RPMI8226 (cell line): ENCODE measurements around the gene AKT1.
A peak's percentile ranks its signal among the peaks of the same experiment; 100 is the strongest.
"Not testable (repeated sequence)": the region's sequence is repeated elsewhere in the genome, so short reads cannot be mapped to it uniquely, and the experiment has no call there.

Experiments used
- DNase-seq: peaks from one replicate; pipeline ENCODE4 v3.0.0-alpha.2; 2015

The AKT1 gene

DNA sequence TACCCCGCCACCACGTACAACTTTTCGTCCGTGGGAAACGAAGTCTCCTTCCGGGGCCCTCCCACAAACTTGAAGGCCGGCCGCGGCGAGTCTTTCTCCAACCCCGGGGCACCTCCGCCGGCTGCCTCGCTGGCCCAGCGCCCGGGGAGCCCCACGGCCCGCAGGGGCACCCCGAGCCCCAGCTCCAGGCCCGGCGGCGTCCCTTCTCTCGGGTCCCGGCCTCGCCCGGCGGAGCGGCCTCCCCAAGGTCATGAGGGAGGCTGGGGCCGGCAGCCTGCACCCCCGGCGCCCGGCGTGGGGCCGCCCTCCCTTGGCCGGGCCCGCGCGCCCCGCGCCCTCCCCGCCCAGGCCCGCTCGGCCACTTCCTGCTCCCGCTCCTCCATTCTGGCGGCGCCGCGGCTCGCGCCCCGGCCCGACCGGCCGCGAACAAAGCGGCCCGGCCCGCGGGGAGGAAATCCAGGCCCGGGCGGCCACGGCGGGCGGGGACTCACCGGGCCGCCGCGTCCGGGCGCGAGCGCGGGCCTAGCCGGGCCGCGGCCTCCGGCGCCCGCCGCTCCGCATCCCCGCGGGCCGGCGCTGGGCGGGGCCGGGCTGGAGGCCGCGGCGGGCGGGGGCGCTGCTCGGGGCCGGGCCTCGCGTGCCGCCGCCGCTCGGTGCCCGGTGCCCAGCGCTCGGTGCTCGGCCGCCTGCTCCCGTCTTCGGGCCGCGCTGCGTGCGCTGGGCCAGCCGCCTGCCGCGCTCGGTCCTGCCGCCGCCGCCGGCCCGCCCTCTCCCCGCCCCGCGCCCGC, at the start of gene AKT1:
AKT1 (minus strand) TSS at position 756 of the 788 bp plus-strand sequence. CDS start 3,105 bp downstream, outside the sequence.
- DNase-seq: peak; percentile 35

DNA sequence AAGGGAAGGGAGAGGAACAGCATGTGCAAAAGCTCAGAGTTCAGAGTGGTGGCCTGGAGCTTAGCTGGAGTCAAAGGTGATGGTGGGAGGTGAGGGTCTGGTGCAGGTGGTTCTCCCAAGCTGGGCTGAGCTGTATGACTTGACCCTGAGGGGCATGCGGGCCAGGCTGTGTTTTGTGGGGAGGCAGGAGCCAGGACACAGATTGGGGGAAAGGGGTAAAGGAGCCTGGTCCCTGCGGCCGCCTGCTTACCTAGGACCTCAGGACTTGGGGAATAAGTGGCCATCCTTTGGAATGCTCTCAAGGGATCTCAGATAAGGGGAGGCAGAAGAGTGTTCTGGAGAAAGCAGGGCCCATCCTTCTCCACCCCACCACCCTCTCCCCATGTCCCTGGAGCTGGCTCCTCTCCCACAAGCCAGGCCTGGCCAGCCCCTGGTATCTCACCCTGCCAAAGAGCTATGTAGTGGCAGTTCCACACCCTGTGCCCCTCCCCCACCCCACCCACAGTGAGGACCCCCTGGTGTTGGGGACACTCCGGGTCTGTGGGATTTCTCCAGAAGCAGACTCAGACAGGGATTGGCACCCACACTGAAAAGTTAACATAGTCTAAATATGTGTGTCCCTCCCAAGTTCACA, 49.6 kb upstream of the AKT1 start:
- DNase-seq: no peak

DNA sequence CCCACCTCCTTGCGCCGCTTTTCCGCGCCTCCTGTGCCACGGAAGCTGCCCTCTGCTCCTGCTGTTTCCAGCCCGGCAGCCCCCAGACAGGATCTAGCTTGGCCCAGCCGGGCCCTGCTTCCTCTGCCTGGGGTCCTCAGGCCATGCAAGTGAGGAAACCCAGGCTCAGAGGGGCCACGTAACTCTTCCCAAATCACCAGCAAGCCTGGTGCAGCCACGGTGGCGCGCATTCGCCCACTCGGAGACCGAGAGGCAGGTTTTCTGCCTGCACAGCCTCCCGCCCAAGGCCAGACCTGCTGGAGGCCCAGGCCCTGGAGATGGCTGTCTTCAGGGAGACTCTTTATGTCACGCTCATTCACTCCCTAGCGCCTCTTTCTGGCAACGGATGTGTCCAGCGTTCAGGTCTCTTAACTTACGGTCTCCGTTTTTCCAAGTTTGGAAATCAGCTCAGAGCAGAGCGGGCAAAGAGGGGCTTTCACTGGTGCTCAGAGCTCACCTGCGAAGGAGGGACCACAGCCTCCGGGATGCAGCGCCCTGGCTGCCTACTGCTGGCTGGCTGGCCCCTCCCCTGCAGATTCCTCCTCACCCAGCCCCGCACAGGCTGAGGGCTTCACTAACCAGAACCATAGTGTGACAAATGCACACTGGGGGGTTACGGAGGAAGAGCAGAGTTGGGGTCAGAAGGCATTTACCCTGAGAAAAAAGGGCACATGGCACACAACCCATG, 48.9 kb upstream of the AKT1 start:
- no peak for DNase-seq

DNA sequence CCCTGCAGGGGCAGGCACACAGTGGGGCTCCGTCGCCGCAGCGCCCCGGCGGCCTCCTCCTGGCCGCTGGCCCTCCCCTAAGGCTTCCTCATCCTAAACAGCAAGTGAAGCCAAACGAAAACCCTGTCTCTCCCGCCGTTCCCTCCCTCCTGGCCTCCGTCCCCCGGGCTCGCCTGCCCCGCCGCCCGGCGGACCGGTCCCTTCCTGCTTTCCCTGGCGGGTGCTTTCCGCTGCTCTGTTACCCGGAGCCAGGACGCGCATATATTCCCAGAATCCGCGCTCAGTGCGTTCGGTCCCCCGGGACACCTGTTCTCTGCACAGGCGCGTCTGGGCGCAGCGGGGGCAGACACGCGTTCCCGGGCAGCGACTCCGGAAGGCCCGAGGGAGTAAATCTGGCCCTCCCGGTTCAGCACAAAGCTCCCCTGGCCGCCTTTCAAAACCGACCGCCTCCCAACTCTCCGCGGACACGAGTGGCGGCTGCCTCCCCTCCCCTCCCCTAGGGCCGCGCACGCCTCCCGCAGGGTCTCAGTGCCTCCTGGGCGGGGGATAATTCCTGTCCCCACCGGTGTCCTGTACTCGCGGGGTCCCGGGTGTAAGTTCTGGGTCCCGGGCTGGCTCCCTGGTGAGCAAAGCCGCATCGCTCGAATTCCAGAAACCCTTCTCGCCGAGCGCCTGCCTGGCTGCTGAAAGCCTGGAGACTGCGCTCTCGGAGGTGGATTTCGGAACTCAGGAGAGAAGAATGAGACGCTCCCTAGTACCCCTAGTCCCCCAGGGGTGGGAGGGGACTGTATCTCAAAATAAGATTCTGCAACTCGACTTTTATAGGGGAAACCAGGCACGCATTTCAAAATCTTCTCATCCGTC, 48.1 kb upstream of the AKT1 start:
- no peak for DNase-seq

DNA sequence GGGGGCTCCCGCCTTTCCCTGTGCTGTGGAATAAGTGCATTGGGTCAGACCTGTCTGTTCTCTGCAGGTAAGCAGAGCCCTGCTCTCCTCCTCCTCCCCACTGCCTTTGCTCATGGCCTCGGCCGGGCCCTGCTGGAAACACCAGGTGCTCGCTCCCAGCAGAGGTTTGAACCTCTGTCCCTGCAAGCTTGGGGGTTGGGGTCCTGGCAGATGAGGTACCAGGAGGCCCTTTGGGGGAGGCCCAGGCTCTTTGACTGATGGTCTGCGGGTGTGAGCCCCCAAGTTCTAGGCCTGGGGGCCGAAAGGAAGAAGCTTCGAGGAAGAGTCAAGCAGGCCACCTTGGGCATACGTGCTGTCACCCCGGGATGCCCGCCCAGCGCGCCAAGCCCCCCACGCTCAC, 47.5 kb upstream of the AKT1 start:
- DNase-seq: no peak

DNA sequence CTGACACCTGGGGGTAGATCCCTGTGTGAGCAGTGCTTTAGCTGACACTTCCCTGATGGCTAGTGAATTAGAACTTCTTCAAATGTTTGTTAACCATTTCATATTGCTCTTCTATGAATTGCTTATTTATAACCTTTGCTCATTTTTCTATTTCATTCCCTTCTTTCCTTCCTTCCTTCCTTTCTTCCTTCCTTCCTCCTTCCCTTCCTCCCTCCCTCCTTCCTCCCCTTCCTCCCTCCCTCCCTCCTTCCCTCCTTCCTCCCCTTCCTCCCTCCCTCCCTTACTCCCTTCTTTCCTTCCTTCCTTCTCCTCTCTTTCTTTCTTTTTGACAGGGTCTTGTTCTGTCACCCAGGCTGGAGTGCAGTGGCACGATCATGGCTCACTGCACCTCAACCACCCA, 46.2 kb upstream of the AKT1 start:
- no peak for DNase-seq

DNA sequence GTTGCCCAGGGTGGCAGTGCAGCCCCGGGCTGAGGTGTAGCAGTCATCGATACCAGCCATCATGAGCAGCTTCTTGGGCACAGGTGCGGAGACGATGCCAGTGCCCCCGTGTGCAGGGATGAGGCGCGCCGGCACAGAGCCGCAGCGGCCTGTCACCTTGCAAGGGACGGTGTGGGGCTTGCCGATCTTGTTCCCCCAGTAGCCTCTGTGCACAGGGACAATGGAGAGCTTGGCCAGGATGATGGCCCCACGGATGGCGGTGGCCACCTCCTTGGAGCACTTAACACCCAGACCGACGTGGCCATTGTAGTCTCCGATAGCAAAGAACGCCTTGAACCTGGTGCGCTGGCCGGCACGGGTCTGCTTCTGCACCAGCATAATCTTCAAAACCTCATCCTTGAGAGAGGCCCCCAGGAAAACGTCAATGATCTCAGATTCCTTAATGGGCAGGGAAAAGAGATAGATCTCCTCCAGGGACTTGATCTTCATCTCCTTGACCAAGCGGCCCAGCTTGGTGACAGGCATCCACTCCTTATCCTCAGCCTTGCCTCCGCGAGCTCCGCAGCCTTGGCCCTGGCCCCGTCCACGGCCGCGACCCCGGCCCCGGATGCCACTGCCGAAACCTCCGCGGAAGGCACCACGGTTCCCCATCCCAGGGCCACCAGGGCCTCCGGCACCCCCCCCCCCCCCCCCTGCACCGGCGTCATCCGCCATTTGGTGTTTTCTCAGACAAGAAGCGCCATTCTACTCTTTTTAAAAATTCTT, 40.8 kb upstream of the AKT1 start:
- DNase-seq: not testable (repeated sequence)

DNA sequence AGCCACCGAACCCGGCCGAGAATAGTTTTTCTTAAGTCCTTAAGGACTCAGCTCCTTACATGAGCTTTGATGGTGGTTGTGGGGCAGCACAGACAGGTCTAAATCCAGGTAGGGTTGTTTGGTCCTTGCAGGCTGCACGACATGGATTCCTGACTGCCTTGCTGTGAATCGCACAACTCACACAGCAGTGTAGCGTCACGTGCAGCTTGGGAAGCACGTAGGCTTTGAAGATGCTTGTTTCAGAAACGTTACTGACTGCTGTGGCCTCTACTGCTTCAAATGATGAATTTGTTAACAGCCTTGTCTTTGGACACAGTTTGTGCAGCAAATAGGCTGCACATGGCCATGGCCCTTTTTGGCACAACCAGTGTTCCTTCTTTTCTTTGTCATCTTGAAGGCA, 35.2 kb upstream of the AKT1 start:
- no peak for DNase-seq

DNA sequence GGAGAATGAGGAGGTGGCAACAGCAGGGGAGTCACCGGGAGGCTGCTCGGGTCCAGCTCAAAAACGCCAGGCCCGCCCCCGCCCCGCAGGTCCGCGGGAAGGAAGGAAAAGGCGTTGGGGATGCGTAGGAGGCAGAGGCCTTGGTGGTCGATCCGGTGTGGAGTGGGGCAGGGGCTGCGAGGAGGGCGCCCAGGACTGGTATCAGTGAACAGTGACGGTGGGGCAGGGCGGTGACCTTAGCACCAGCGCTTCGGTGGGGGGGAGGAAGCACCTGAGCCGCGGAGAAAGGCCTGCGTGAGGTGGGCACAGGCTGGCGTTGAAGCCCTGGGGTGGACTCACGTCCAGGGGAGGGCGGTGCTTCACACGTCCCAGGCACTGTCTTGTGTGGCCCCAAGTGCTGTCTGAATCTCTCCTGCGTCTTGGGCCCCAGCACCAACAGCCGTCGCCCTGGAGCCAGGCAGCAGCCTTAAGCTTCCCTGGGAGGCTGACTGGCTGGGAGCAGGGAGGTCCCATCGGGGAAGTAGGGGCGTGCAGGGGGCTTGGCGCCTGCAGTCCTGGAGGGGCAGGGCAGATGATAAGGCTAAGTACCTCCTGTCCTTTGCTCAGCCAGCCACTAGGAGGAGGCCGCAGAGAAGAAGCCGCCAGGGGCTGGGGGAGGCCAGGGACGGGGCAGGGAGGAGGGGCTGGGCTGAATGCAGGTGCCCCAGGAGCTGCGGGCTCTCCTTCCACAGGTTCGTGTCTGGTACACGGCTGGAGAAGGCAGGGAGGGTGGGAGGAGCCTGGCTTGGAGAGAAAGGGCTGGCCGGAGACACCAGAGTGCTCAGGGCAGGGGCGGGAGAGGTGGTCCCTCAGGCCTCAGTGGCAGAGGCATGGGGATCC, 31.9 kb upstream of the AKT1 start:
- peak; percentile 65 for DNase-seq

DNA sequence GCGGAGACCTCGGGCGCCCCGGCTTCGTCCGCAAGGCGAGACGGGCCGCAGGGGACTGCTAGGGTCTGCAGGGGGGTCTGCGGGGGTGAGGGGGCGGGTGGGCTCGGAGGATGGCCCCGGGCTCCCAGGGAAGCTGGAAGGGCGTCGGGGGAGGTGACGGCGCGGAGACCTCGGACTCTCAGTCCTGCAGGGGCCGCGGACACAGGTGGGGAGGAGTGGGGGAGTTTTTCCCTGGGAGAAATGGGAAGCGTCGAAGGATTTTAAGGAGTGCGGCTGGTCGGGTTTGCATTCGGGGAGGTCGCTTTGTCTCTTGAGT, 31.3 kb upstream of the AKT1 start:
- no peak for DNase-seq

DNA sequence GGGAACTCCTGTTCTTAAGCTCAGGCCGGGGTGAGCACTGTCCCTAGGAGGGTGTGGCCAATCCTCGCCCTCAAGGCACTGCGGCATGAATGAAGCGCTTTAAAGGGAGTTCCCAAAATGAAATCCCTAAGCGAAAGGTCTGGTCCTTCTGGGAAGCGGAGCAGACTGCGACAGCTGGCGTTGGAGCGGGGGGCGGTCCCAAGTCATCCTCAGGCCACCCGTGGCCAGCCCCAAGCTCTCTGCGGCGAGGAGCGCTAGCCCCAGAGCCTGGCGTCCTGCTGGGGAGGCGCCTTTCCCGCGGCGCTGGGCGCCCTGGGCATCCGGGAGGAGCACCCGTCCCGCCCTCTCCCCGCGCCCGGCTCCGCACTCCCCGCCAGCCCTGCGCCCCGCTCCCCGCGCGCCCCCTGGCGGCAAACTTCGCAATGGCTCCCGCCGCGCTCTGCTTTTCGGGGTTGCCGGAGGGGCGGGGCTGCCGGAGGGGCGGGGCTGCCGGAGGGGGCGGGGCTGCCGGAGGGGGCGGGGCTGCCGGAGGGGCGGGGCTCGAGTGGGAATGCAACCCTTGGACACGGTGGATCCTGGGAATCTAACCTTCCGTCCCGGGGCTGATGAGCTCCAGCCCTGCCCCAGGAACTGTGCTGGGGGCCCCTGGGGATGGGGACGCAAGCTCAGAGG, 30.8 kb upstream of the AKT1 start:
- DNase-seq: peak; percentile 81

DNA sequence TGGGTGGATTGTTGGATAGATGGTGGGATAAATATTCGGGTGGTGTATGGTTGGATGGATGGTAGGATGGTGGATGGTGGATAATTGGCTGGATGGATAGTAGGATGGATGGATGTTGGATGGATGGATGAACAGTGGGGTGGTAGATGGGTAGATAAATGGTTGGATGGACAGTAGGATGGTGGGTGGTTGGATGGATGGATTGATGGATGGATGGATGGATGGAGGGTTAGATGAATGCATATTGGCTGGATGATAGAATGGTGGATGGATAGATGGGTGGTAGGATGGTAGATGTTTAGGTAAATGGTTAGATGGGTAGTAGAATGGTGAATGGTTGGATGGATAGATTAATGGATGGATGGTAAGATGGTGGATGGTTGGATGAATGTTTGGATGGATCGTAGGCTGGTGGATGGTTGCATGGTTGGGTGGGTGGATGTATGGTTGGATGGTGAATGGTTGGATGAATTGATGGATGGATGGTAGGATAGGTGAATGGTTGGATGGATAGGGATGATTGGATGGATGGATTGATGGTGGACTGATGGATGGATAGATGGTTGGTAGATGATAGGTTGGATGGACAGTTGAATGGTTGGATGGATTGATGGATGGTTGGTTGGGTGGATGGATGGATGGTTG, 28.9 kb upstream of the AKT1 start:
- no peak for DNase-seq

DNA sequence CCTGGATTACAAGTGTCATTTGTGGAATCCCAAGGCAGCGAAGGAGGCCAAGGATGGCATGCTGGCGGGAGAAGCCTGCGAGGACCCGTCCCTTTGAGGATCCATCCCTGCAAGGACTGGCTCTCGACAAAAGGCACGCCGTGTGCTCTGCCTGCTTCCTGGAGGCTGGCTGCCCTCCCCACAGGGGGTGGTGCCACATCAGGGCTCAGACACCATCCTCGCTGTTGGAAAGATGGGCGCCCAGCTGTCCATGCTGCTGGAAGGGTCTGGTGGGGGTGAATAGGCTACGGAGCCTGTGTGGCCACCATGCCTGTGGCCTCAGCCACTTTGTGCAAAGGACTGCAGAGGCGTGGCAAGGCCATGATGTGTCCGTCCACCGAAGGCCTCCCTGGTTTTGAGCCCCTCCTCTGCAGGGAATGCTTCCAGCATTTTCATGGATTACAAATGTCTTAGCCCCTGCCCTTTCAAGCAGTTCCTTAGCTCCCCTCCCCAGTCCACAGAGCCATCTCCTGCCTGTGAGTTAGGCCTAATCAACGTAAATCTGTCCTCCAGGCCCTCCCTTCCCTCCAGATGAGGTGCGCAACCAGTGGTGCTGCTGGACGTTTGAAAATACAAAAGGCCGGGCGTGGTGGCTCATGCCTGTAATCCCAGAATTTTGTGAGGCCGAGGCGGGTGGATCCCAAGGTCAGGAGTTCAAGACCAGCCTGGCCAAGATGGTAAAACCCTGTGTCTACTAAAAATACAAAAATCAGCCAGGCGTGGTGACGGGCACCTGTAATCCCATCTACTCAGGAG, 27.5 kb upstream of the AKT1 start:
- DNase-seq: no peak

DNA sequence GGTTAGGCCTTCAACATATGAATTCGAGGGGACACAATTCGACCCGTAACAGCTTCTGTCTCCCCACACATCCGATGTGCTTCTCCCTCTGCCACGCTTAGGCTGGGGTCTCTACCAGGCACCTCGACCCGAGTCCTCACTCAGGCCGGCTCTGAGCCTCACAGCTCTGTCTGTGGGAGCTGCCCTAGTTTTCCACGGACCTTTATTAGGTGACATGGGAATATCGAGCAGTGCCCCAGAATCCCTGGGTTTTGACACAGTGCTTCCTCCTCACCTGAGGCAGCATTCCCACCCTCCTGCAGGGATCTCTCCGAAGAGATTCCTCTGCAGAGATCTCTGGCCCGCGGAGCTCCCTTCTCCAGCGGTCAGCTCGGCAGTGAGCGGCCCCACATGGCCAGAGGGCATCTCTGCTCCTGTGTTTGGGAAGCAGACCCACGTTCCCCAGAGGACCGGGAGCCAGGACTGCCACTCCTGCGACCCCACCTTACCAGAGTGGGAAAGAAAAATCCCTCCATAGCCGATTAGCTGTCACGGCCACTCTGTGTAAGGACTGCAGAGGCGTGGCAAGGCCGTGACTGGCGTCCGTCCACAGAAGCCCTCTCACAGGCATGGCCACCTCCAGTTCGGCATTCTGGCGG, 26.5 kb upstream of the AKT1 start:
- DNase-seq: no peak

DNA sequence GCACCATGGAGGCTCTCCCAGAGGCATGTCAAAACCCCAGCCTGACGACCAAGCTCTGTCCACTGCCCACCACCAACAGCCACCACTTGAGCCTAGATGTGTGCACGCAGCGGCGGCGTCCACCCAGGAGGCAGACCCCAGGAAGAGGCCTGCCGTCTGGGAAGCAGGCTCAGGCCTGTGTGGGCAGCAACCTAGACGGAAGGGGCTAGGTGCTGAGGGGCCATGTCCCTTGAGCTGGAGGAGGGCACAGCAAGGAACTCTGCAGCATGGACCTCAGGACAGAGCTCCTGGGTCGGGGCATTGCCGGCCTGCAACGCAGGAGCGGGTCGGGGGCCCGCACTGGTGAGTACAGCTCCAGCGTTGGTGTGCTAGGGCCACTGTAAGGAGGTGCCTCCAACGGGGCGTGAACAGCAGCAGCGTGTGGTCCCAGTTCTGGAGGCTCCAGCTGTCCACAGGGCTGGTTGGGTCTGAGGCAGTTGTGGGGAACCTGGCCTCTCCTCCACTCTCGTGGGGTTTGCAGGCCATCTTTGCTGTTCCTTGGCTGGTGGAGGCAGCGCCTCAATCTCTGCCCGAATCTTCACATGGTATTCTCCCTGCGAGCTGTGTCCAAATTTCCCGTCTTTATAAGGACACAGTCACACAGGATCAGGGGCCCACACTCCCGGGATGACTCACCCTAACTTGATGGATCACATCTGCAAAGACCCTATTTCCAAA, 25.8 kb upstream of the AKT1 start:
- no peak for DNase-seq

DNA sequence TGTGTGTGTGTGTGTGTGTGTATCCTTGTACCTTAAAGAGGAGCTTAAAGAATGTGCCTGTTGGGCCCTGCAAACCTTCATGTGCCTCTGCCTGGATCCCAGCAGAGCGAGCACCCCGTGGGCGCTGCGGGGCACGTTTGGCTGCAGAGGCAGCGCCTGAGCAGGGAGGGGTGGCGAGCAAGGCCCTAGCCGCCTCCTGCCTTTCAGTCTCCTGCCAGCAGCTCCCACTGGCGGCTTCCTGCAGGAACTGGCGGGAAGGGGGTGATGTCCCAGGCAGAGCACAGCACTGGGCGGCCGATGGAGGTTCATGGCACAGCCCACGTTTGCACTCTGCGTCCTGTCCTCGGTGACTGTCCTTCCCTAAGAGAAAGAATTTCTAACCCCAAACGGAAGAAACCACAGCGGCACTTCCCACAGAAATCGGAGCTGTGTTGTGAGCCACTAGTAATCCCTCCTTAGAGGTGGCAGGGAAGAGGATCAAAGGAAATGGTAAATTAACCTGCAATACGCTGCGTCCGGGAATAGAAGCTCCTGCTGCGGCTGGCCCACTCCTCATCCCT, 25.2 kb upstream of the AKT1 start:
- peak; percentile 13 for DNase-seq

DNA sequence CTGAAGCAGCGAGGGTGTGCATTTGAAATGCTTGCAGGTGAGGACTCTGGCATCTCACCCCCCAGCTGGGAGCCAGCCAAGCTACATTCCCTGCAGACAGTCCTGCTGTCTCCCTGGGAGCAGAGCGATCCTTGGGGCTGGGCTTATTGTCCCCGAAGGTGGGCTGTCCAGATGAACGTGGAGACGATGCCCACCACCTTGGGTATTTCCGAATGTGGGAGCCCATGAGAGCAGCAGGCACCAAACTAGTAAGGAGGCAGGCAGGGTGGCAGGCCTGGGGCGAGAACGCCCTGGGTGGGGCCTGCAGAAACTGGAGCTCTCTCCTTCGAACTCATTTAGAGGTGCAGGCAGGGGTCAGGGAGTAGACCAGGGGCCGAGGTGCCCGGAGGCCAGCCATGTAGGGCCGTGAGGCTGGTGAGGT, 23.8 kb upstream of the AKT1 start:
- no peak for DNase-seq

DNA sequence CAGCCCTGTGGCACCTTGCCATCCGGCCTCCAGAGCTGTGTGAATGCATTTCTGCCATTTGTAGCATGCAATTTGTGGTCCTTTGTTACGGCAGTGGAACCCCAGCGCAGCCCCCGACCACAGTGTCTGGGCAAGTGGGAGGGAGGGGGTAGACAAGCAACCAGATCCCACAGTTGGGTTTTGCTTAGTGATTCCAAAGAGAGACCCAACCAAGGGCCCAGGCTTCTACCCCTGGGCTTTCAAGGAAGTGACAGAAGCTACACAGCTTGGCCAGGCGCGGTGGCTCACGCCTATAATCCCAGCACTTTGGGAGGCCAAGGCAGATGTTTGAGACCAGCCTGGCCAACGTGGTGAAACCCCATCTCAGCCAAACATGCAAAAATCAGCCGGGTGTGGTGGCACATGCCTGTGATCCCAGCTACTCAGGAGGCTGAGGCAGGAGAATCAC, 23.2 kb upstream of the AKT1 start:
- no peak for DNase-seq
